ENCODE data around the gene WDFY4.
A peak's percentile ranks its signal among the peaks of the same experiment; 100 is the strongest.

The WDFY4 gene

GRCh38 chr10:48653347-48653746 lies 31.3 kb upstream of the WDFY4 start:
- no CpG with 5 or more reads among the region's 5 CpGs for WGBS (ENCODE audit: extremely low coverage, insufficient coverage, low lambda C conversion rate)
- Histone ChIP-seq H3K27ac (ENCODE audit: low read depth, low read length) (no peak overlapping the region), H2BK5ac (ENCODE audit: low read length) (no peak overlapping the region), H3K4me2 (ENCODE audit: low read length) (no peak overlapping the region), H3K4ac (ENCODE audit: low read depth, low read length) (no peak overlapping the region), H3K56ac (ENCODE audit: low read length) (no peak overlapping the region), H3K4me1 (ENCODE audit: control insufficient read depth, low read depth, low read length) (no peaks in the 10 kb centered on the region), H4K8ac (ENCODE audit: low read depth, low read length) (no peak overlapping the region), H3K23ac (ENCODE audit: low read length) (no peak overlapping the region), H2BK15ac (replicated peaks; ENCODE audit: low read depth) (no peak overlapping the region), H4K5ac (ENCODE audit: low read length) (no peak overlapping the region), H2BK120ac (ENCODE audit: low read depth, low read length) (no peak overlapping the region), H3K27me3 (ENCODE audit: insufficient read depth, low read length, poor library complexity) (no peaks in the 10 kb centered on the region), H3K9ac (ENCODE audit: low read length) (no peak overlapping the region), H3K79me1 (ENCODE audit: low read length) (no peaks in the 10 kb centered on the region), H2AK5ac (ENCODE audit: low read length) (no peak overlapping the region), H3K4me3 (ENCODE audit: low read length) (no peak overlapping the region), H3K79me2 (ENCODE audit: control insufficient read depth, insufficient read depth, low read length) (no peaks in the 10 kb centered on the region), H3K36me3 (ENCODE audit: control insufficient read depth, insufficient read depth, low read length) (no peaks in the 10 kb centered on the region), H3K18ac (ENCODE audit: low read length) (no peak overlapping the region)
- no peak for DNase-seq

GRCh38 chr10:48653944-48654698 lies 30.6 kb upstream of the WDFY4 start:
- WGBS (ENCODE audit: extremely low coverage, insufficient coverage, low lambda C conversion rate): no CpG with 5 or more reads among the region's 4 CpGs
- Histone ChIP-seq H3K4ac (ENCODE audit: low read depth, low read length) (no peak overlapping the region), H2AK5ac (ENCODE audit: low read length) (no peak overlapping the region), H3K4me2 (ENCODE audit: low read length) (no peak overlapping the region), H2BK5ac (ENCODE audit: low read length) (no peak overlapping the region), H3K23ac (ENCODE audit: low read length) (no peak overlapping the region), H4K5ac (ENCODE audit: low read length) (no peak overlapping the region), H3K79me2 (ENCODE audit: control insufficient read depth, insufficient read depth, low read length) (no peaks in the 10 kb centered on the region), H3K27me3 (ENCODE audit: insufficient read depth, low read length, poor library complexity) (no peaks in the 10 kb centered on the region), H3K9ac (ENCODE audit: low read length) (no peak overlapping the region), H3K27ac (ENCODE audit: low read depth, low read length) (no peak overlapping the region), H3K4me1 (ENCODE audit: control insufficient read depth, low read depth, low read length) (no peaks in the 10 kb centered on the region), H3K79me1 (ENCODE audit: low read length) (no peaks in the 10 kb centered on the region), H2BK120ac (ENCODE audit: low read depth, low read length) (no peak overlapping the region), H3K56ac (ENCODE audit: low read length) (no peak overlapping the region), H3K18ac (ENCODE audit: low read length) (no peak overlapping the region), H3K36me3 (ENCODE audit: control insufficient read depth, insufficient read depth, low read length) (no peaks in the 10 kb centered on the region), H2BK15ac (replicated peaks; ENCODE audit: low read depth) (no peak overlapping the region), H4K8ac (ENCODE audit: low read depth, low read length) (no peak overlapping the region), H3K4me3 (ENCODE audit: low read length) (no peak overlapping the region)
- DNase-seq: no peak

GRCh38 chr10:48655411-48656240 lies 29.0 kb upstream of the WDFY4 start:
- Histone ChIP-seq H3K36me3 (ENCODE audit: control insufficient read depth, insufficient read depth, low read length) (no peaks in the 10 kb centered on the region), H3K56ac (ENCODE audit: low read length) (peak overlapping the region; percentile 3), H3K4ac (ENCODE audit: low read depth, low read length) (no peak overlapping the region), H3K23ac (ENCODE audit: low read length) (no peak overlapping the region), H3K27ac (ENCODE audit: low read depth, low read length) (no peak overlapping the region), H3K18ac (ENCODE audit: low read length) (no peak overlapping the region), H3K9ac (ENCODE audit: low read length) (peak overlapping the region; percentile 31), H2BK120ac (ENCODE audit: low read depth, low read length) (no peak overlapping the region), H4K5ac (ENCODE audit: low read length) (no peak overlapping the region), H4K8ac (ENCODE audit: low read depth, low read length) (no peak overlapping the region), H3K79me1 (ENCODE audit: low read length) (no peaks in the 10 kb centered on the region), H2BK15ac (replicated peaks; ENCODE audit: low read depth) (no peak overlapping the region), H3K4me3 (ENCODE audit: low read length) (no peak overlapping the region), H2AK5ac (ENCODE audit: low read length) (no peak overlapping the region), H3K4me2 (ENCODE audit: low read length) (peak overlapping the region; percentile 39), H3K79me2 (ENCODE audit: control insufficient read depth, insufficient read depth, low read length) (no peaks in the 10 kb centered on the region), H3K4me1 (ENCODE audit: control insufficient read depth, low read depth, low read length) (no peaks in the 10 kb centered on the region), H3K27me3 (ENCODE audit: insufficient read depth, low read length, poor library complexity) (no peaks in the 10 kb centered on the region), H2BK5ac (ENCODE audit: low read length) (no peak overlapping the region)
- no peak for DNase-seq
- WGBS (ENCODE audit: extremely low coverage, insufficient coverage, low lambda C conversion rate): no CpG with 5 or more reads among the region's 55 CpGs

- Histone ChIP-seq H3K27me3 (ENCODE audit: insufficient read depth, low read length, poor library complexity) (no peaks in the 10 kb centered on the region), H3K79me1 (ENCODE audit: low read length) (no peaks in the 10 kb centered on the region), H3K27ac (ENCODE audit: low read depth, low read length) (no peak overlapping the region), H3K4ac (ENCODE audit: low read depth, low read length) (no peak overlapping the region), H3K23ac (ENCODE audit: low read length) (no peak overlapping the region), H2BK120ac (ENCODE audit: low read depth, low read length) (no peak overlapping the region), H2AK5ac (ENCODE audit: low read length) (no peak overlapping the region), H3K4me1 (ENCODE audit: control insufficient read depth, low read depth, low read length) (no peaks in the 10 kb centered on the region), H2BK15ac (replicated peaks; ENCODE audit: low read depth) (no peak overlapping the region), H3K56ac (ENCODE audit: low read length) (peak overlapping the region; percentile 47), H3K36me3 (ENCODE audit: control insufficient read depth, insufficient read depth, low read length) (no peaks in the 10 kb centered on the region), H3K79me2 (ENCODE audit: control insufficient read depth, insufficient read depth, low read length) (no peaks in the 10 kb centered on the region), H3K4me2 (ENCODE audit: low read length) (peak overlapping the region; percentile 39), H3K4me3 (ENCODE audit: low read length) (no peak overlapping the region), H3K18ac (ENCODE audit: low read length) (no peak overlapping the region), H3K9ac (ENCODE audit: low read length) (peak overlapping the region; percentile 30), H2BK5ac (ENCODE audit: low read length) (no peak overlapping the region), H4K8ac (ENCODE audit: low read depth, low read length) (no peak overlapping the region), H4K5ac (ENCODE audit: low read length) (no peak overlapping the region)
- DNase-seq: peak; percentile 87
- no CpG with 5 or more reads among the region's 46 CpGs for WGBS (ENCODE audit: extremely low coverage, insufficient coverage, low lambda C conversion rate)
These were observed 28.3 kb upstream of the WDFY4 start for GRCh38 chr10:48656241-48656913.

- H4K8ac ChIP-seq (ENCODE audit: low read depth, low read length): no peak overlapping the region
- H3K9ac ChIP-seq (ENCODE audit: low read length): peak overlapping the region; percentile 30
- H2BK120ac ChIP-seq (ENCODE audit: low read depth, low read length): no peak overlapping the region
- no peak overlapping the region for H3K27ac ChIP-seq (ENCODE audit: low read depth, low read length)
- H3K4me3 ChIP-seq (ENCODE audit: low read length): no peak overlapping the region
- peak overlapping the region; percentile 47 for H3K56ac ChIP-seq (ENCODE audit: low read length)
- H4K5ac ChIP-seq (ENCODE audit: low read length): no peak overlapping the region
- no CpG with 5 or more reads among the region's 10 CpGs for WGBS (ENCODE audit: extremely low coverage, insufficient coverage, low lambda C conversion rate)
- H2AK5ac ChIP-seq (ENCODE audit: low read length): no peak overlapping the region
- no peak overlapping the region for H2BK15ac ChIP-seq (replicated peaks; ENCODE audit: low read depth)
- H3K4me2 ChIP-seq (ENCODE audit: low read length): no peak overlapping the region
- no peak overlapping the region for H3K4ac ChIP-seq (ENCODE audit: low read depth, low read length)
- H3K23ac ChIP-seq (ENCODE audit: low read length): no peak overlapping the region
- no peaks in the 10 kb centered on the region for H3K79me2 ChIP-seq (ENCODE audit: control insufficient read depth, insufficient read depth, low read length)
- H3K36me3 ChIP-seq (ENCODE audit: control insufficient read depth, insufficient read depth, low read length): no peaks in the 10 kb centered on the region
- no peaks in the 10 kb centered on the region for H3K79me1 ChIP-seq (ENCODE audit: low read length)
- H2BK5ac ChIP-seq (ENCODE audit: low read length): no peak overlapping the region
- H3K18ac ChIP-seq (ENCODE audit: low read length): no peak overlapping the region
- H3K27me3 ChIP-seq (ENCODE audit: insufficient read depth, low read length, poor library complexity): no peaks in the 10 kb centered on the region
- no peak for DNase-seq
- no peaks in the 10 kb centered on the region for H3K4me1 ChIP-seq (ENCODE audit: control insufficient read depth, low read depth, low read length)
These were observed 27.8 kb upstream of the WDFY4 start for GRCh38 chr10:48656914-48657305.

All from mesendoderm (in vitro differentiated cells).